T follicular helper cell (primary cell): Measurements from ENCODE around the gene MYH9.
"Not testable (repeated sequence)": the region's sequence is repeated elsewhere in the genome, so short reads cannot be mapped to it uniquely, and the experiment has no call there.

Experiments used
- DNase-seq: peaks from one replicate; pipeline ENCODE4 v3.0.0-alpha.2; 2020; ENCODE audit warnings: low read depth

The MYH9 gene

GRCh38 chr22:36291831-36292740, 95.7 kb downstream of the MYH9 start:
- DNase-seq: no peak

- DNase-seq: not testable (repeated sequence)
These were observed 97.2 kb downstream of the MYH9 start for GRCh38 chr22:36290391-36291075.

GRCh38 chr22:36289948-36290371, 97.8 kb downstream of the MYH9 start:
- DNase-seq: peak; percentile 37

GRCh38 chr22:36289406-36289870, 98.3 kb downstream of the MYH9 start:
- no peak for DNase-seq

GRCh38 chr22:36288571-36289405, 99.0 kb downstream of the MYH9 start:
- no peak for DNase-seq

GRCh38 chr22:36287881-36288515, 99.8 kb downstream of the MYH9 start:
- no peak for DNase-seq

GRCh38 chr22:36286096-36286957, 101.4 kb downstream of the MYH9 start:
- peak; percentile 48 for DNase-seq

GRCh38 chr22:36285545-36285944, 102.2 kb downstream of the MYH9 start:
- DNase-seq: no peak

- no peak for DNase-seq
These were observed 102.8 kb downstream of the MYH9 start for GRCh38 chr22:36285017-36285416.

GRCh38 chr22:36284171-36284571, 103.6 kb downstream of the MYH9 start:
- no peak for DNase-seq

- no peak for DNase-seq
These were observed 105.4 kb downstream of the MYH9 start for GRCh38 chr22:36282328-36282831.

- DNase-seq: no peak
These were observed 105.9 kb downstream of the MYH9 start for GRCh38 chr22:36281781-36282327.

GRCh38 chr22:36280379-36280778, 107.4 kb downstream of the MYH9 start:
- no peak for DNase-seq

- no peak for DNase-seq
These were observed 108.5 kb downstream of the MYH9 start for GRCh38 chr22:36279219-36279666.

- DNase-seq: peak; percentile 45
These were observed 110.1 kb downstream of the MYH9 start for GRCh38 chr22:36277482-36278291.

- no peak for DNase-seq
These were observed 113.2 kb downstream of the MYH9 start for GRCh38 chr22:36274531-36274930.

GRCh38 chr22:36271951-36272350, 115.8 kb downstream of the MYH9 start:
- not testable (repeated sequence) for DNase-seq

- DNase-seq: not testable (repeated sequence)
These were observed 116.5 kb downstream of the MYH9 start for GRCh38 chr22:36271231-36271630.

- DNase-seq: no peak
These were observed 119.8 kb downstream of the MYH9 start for GRCh38 chr22:36267896-36268485.
